ENCODE measurements around the gene ANKRD42.
"Not testable (repeated sequence)": the region's sequence is repeated elsewhere in the genome, so short reads cannot be mapped to it uniquely, and the experiment has no call there.

ANKRD42 gene

GRCh38 chr11:83257761-83258168 lies 64.3 kb downstream of the ANKRD42 start:
- H3K36me3 ChIP-seq (replicated peaks; ENCODE audit: insufficient read depth, low read length) = no peaks in the 10 kb centered on the region
- no peaks in the 10 kb centered on the region for H3K9me2 ChIP-seq (replicated peaks; ENCODE audit: insufficient read depth, low read length)
- no peaks in the 10 kb centered on the region for H3K9me3 ChIP-seq (replicated peaks; ENCODE audit: insufficient read depth, low read length)
- H3K4me1 ChIP-seq (ENCODE audit: low read length) = no peaks in the 10 kb centered on the region
- H2AFZ ChIP-seq (ENCODE audit: low read length) = no peak overlapping the region
- H3K27ac ChIP-seq (ENCODE audit: low read length) = no peak overlapping the region
- no peaks in the 10 kb centered on the region for H3F3A ChIP-seq (ENCODE audit: insufficient read depth, low read length)
- no peaks in the 10 kb centered on the region for H3K27me3 ChIP-seq (replicated peaks; ENCODE audit: insufficient read depth, low read length)
- no peak overlapping the region for H3K4me3 ChIP-seq (ENCODE audit: low read length)
- TF ChIP-seq EZH2 (optimal IDR thresholded peaks at IDR 0.05; ENCODE audit: low read depth, low read length) (no peak), CTCF (IDR thresholded peaks at IDR 0.05; ENCODE audit: low read length) (no peak), EZH2phosphoT487 (IDR thresholded peaks at IDR 0.05; ENCODE audit: low read length) (no peak)
- H4K20me1 ChIP-seq (ENCODE audit: insufficient read depth, low read length) = no peaks in the 10 kb centered on the region
- no peak overlapping the region for H3K9ac ChIP-seq (ENCODE audit: low read length)
- H3K4me2 ChIP-seq (ENCODE audit: low read depth, low read length) = no peak overlapping the region
- H3K79me2 ChIP-seq (ENCODE audit: low read length) = no peaks in the 10 kb centered on the region
- DNase-seq = no peak

GRCh38 chr11:83259559-83259958 lies 66.0 kb downstream of the ANKRD42 start:
- H4K20me1 ChIP-seq (ENCODE audit: insufficient read depth, low read length) = no peaks in the 10 kb centered on the region
- TF ChIP-seq CTCF (IDR thresholded peaks at IDR 0.05; ENCODE audit: low read length) (no peak), EZH2phosphoT487 (IDR thresholded peaks at IDR 0.05; ENCODE audit: low read length) (no peak), EZH2 (optimal IDR thresholded peaks at IDR 0.05; ENCODE audit: low read depth, low read length) (no peak)
- H3K27me3 ChIP-seq (replicated peaks; ENCODE audit: insufficient read depth, low read length) = no peaks in the 10 kb centered on the region

DNA sequence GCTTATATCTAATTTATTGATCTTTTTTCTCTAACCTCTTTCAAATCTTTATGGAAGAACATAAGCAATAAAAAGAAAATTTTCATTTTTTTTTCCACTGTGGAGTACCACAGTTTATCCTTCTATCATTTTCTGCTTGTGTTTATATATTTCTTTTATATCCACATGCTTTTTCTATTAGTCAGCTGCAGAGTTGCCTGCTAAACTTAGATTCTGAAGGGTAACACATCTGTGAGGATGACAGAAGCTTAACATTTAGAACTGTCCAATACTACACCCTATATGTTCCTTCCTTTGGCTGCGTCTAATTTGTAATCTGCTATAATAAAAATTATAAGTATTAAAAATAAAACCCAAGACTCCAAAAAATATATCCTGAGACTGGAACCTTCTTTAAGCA lies 71.8 kb downstream of the ANKRD42 start:
- no peaks in the 10 kb centered on the region for H3K9me3 ChIP-seq (replicated peaks; ENCODE audit: insufficient read depth, low read length)
- H3K27ac ChIP-seq (ENCODE audit: low read length) = no peak overlapping the region
- DNase-seq = no peak
- TF ChIP-seq EZH2phosphoT487 (IDR thresholded peaks at IDR 0.05; ENCODE audit: low read length) = no peak
- TF ChIP-seq EZH2 (optimal IDR thresholded peaks at IDR 0.05; ENCODE audit: low read depth, low read length) = no peak
- TF ChIP-seq CTCF (IDR thresholded peaks at IDR 0.05; ENCODE audit: low read length) = no peak
- H3K9me2 ChIP-seq (replicated peaks; ENCODE audit: insufficient read depth, low read length) = no peaks in the 10 kb centered on the region
- H3F3A ChIP-seq (ENCODE audit: insufficient read depth, low read length) = no peaks in the 10 kb centered on the region
- no peaks in the 10 kb centered on the region; the same call in 1 of the 2 replicates for H3K36me3 ChIP-seq (replicated peaks; ENCODE audit: insufficient read depth, low read length)
- H3K4me2 ChIP-seq (ENCODE audit: low read depth, low read length) = no peak overlapping the region
- no peaks in the 10 kb centered on the region for H3K27me3 ChIP-seq (replicated peaks; ENCODE audit: insufficient read depth, low read length)
- no peak overlapping the region for H3K4me3 ChIP-seq (ENCODE audit: low read length)
- no peaks in the 10 kb centered on the region for H3K79me2 ChIP-seq (ENCODE audit: low read length)
- H4K20me1 ChIP-seq (ENCODE audit: insufficient read depth, low read length) = no peaks in the 10 kb centered on the region
- H3K4me1 ChIP-seq (ENCODE audit: low read length) = no peaks in the 10 kb centered on the region
- no peak overlapping the region for H3K9ac ChIP-seq (ENCODE audit: low read length)
- no peak overlapping the region for H2AFZ ChIP-seq (ENCODE audit: low read length)

More at GRCh38 chr11:83259559-83259958, 66.0 kb downstream of the ANKRD42 start:
- DNase-seq = no peak
- no peak overlapping the region for H3K4me2 ChIP-seq (ENCODE audit: low read depth, low read length)
- no peak overlapping the region for H3K4me3 ChIP-seq (ENCODE audit: low read length)
- no peaks in the 10 kb centered on the region for H3K9me2 ChIP-seq (replicated peaks; ENCODE audit: insufficient read depth, low read length)
- H3K4me1 ChIP-seq (ENCODE audit: low read length) = no peaks in the 10 kb centered on the region
- no peaks in the 10 kb centered on the region for H3F3A ChIP-seq (ENCODE audit: insufficient read depth, low read length)
- no peaks in the 10 kb centered on the region for H3K9me3 ChIP-seq (replicated peaks; ENCODE audit: insufficient read depth, low read length)
- H3K79me2 ChIP-seq (ENCODE audit: low read length) = no peaks in the 10 kb centered on the region
- no peak overlapping the region for H3K9ac ChIP-seq (ENCODE audit: low read length)
- H3K27ac ChIP-seq (ENCODE audit: low read length) = no peak overlapping the region
- H3K36me3 ChIP-seq (replicated peaks; ENCODE audit: insufficient read depth, low read length) = no peaks in the 10 kb centered on the region
- H2AFZ ChIP-seq (ENCODE audit: low read length) = no peak overlapping the region

DNA sequence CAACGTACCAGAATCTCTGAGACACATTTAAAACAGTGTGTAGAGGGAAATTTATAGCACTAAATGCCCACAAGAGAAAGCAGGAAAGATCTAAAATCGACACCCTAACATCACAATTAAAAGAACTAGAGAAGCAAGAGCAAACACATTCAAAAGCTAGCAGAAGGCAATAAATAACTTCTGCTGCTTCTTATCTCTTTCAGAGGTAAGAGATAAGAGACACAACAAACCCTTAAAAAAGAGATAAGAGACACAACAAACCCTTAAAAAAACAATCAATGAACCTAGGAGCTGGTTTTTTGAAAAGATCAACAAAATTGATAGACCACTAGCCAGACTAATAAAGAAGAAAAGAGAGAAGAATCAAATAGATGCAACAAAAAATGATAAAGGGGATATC lies 75.6 kb downstream of the ANKRD42 start:
- H4K20me1 ChIP-seq (ENCODE audit: insufficient read depth, low read length); H3K27me3 ChIP-seq (replicated peaks; ENCODE audit: insufficient read depth, low read length); H3K4me2 ChIP-seq (ENCODE audit: low read depth, low read length); DNase-seq; H2AFZ ChIP-seq (ENCODE audit: low read length); H3K9me3 ChIP-seq (replicated peaks; ENCODE audit: insufficient read depth, low read length); H3K27ac ChIP-seq (ENCODE audit: low read length); H3F3A ChIP-seq (ENCODE audit: insufficient read depth, low read length); H3K9ac ChIP-seq (ENCODE audit: low read length); H3K4me1 ChIP-seq (ENCODE audit: low read length); H3K36me3 ChIP-seq (replicated peaks; ENCODE audit: insufficient read depth, low read length); H3K9me2 ChIP-seq (replicated peaks; ENCODE audit: insufficient read depth, low read length); H3K4me3 ChIP-seq (ENCODE audit: low read length); H3K79me2 ChIP-seq (ENCODE audit: low read length): not testable (repeated sequence)

- not testable (repeated sequence) for H3F3A ChIP-seq (ENCODE audit: insufficient read depth, low read length); H3K27me3 ChIP-seq (replicated peaks; ENCODE audit: insufficient read depth, low read length); H3K9ac ChIP-seq (ENCODE audit: low read length); H3K27ac ChIP-seq (ENCODE audit: low read length); H3K9me2 ChIP-seq (replicated peaks; ENCODE audit: insufficient read depth, low read length); H4K20me1 ChIP-seq (ENCODE audit: insufficient read depth, low read length); H3K4me3 ChIP-seq (ENCODE audit: low read length); H2AFZ ChIP-seq (ENCODE audit: low read length); H3K9me3 ChIP-seq (replicated peaks; ENCODE audit: insufficient read depth, low read length); H3K4me2 ChIP-seq (ENCODE audit: low read depth, low read length); H3K36me3 ChIP-seq (replicated peaks; ENCODE audit: insufficient read depth, low read length); H3K79me2 ChIP-seq (ENCODE audit: low read length); DNase-seq; H3K4me1 ChIP-seq (ENCODE audit: low read length)
Measured at GRCh38 chr11:83271734-83272133, 78.2 kb downstream of the ANKRD42 start.

All from MM.1S (cell line).